GM04504 (cell line): Measurements from ENCODE around the gene MAP6D1.

Source experiments
- DNase-seq: peaks from one replicate; pipeline ENCODE4 v3.0.0-alpha.2; 2012; ENCODE audit warnings: low read depth

Gene MAP6D1

GRCh38 chr3:183825456-183826161 is at the start of gene MAP6D1:
Gene MAP6D1, minus strand, starts transcription at chr3:183825577. Its CDS starts 30 bp downstream, at chr3:183825547.
- peak; percentile 5 for DNase-seq

- DNase-seq = no peak
Observed at GRCh38 chr3:183873914-183874313, 48.5 kb upstream of the MAP6D1 start.

- no peak for DNase-seq
Observed at GRCh38 chr3:183871541-183871940, 46.2 kb upstream of the MAP6D1 start.

GRCh38 chr3:183870563-183870962 is 45.2 kb upstream of the MAP6D1 start:
- no peak for DNase-seq

GRCh38 chr3:183868796-183869195 is 43.4 kb upstream of the MAP6D1 start:
- no peak for DNase-seq

GRCh38 chr3:183862610-183863009 is 37.2 kb upstream of the MAP6D1 start:
- DNase-seq = no peak

- no peak for DNase-seq
Observed at GRCh38 chr3:183857863-183858262, 32.5 kb upstream of the MAP6D1 start.

- no peak for DNase-seq
Observed at GRCh38 chr3:183854318-183855035, 29.1 kb upstream of the MAP6D1 start.

- DNase-seq = no peak
Observed at GRCh38 chr3:183845608-183846288, 20.4 kb upstream of the MAP6D1 start.

GRCh38 chr3:183845090-183845489 is 19.7 kb upstream of the MAP6D1 start:
- no peak for DNase-seq

- peak; percentile 4 for DNase-seq
Observed at GRCh38 chr3:183844606-183845005, 19.2 kb upstream of the MAP6D1 start.

GRCh38 chr3:183839751-183840150 is 14.4 kb upstream of the MAP6D1 start:
- no peak for DNase-seq

- no peak for DNase-seq
Observed at GRCh38 chr3:183837894-183838293, 12.5 kb upstream of the MAP6D1 start.

GRCh38 chr3:183837390-183837789 is 12.0 kb upstream of the MAP6D1 start:
- DNase-seq = no peak

GRCh38 chr3:183833516-183833915 is 8.1 kb upstream of the MAP6D1 start:
- no peak for DNase-seq

- DNase-seq = no peak
Observed at GRCh38 chr3:183830187-183830586, 4.8 kb upstream of the MAP6D1 start.

- no peak for DNase-seq
Observed at GRCh38 chr3:183829466-183829865, 4.1 kb upstream of the MAP6D1 start.

GRCh38 chr3:183828538-183828870 is 3.1 kb upstream of the MAP6D1 start:
- no peak for DNase-seq

GRCh38 chr3:183827809-183828537 is 2.6 kb upstream of the MAP6D1 start:
- no peak for DNase-seq

GRCh38 chr3:183826448-183827250 is 1.3 kb upstream of the MAP6D1 start:
- DNase-seq = no peak

- DNase-seq = no peak
Observed at GRCh38 chr3:183824761-183825455, 469 bp downstream of the MAP6D1 start.
